SH-SY5Y (cell line): Measurements from ENCODE around the gene C14orf93.

Source experiments
- GATA2 ChIP-seq: IDR thresholded peaks from 2 replicates; pipeline ENCODE4 v1.6.1; 2011; ENCODE audit warnings: mild to moderate bottlenecking, low read depth, low read length
- GATA3 ChIP-seq: IDR thresholded peaks from 2 replicates; pipeline ENCODE4 v1.6.1; 2011; ENCODE audit warnings: low read depth, mild to moderate bottlenecking, low read length, moderate library complexity

Gene C14orf93

DNA sequence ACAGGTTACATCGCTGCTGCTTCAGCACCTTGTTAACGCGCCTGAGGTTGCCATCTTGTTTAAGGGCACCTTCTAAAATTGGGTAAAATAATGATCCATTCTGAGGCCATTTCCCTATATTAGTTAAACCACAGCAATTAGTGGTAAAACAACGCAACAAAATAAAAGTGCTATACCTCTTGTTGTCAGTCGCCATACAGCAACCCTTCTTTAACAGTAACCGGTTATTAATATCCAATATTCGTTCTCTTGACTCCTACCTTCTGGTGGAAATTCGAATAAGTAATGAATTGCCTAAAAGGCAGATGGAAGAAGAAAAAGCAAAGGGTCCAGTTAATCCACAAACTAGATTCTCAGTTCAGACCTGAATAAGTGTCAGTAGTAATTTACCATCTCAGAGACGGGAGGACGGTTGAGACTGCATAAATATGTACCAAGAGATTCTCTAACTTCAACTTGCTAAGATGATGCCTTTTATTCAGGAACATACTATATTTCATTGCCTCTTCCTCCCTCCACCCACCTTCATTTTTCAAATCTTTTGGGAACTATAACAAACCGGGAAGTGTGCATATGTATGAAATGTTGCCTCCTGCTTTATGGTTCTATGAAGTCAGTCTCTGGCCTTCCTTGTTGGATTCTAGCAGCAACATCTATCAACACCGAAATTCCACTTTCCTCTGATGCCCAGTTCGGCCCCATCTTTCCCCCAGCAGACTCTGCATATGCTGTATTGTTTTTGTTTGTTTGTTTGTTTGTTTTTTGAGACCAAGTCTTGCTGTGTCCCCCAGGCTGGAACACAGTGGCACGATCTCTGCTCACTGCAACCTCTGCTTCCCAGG, 25.6 kb upstream of the C14orf93 start:
- no peak for TF ChIP-seq GATA3
- no peak for TF ChIP-seq GATA2

DNA sequence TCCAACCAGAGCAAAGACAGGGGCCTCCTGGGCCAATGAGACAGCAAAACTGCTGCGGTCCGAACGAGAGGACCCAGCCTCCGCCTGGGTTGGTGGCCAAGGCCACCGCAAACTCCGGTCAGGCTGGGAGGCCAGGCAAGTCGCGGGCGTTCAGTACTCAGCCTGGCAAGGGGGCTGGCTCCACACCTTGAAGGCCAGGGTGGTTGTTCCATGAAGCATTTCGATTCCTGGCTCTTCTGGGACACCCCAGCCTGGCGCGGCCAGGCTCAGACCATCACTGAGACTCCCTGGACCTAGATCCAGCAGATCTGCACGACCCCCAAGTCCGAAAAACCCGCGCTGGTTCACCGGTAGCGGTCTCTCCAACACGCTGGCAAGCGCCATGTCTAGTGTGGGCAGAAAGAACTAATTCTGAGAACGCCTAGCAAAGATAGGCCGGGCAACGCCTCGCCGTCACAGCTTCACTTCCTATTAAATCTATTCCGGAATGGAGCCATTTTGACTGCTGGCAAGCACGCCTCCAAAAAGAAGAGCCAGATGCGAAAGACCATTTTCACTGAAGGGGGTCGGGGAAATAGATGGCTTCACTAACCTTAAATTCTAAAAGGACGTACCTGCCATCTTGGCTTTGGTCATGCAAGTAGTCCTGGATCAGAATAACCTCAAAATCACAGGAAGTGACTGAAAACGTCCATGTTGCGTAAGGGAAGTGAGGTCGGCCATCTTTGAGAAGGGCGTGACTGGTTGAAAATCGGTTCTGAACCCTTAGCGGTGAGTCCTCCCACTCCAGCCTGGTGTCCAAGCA, 24.8 kb upstream of the C14orf93 start, which contains the start of gene PSMB5:
TSS of gene PSMB5 (minus strand) at position 403 of the 805 bp plus-strand sequence. CDS start at position 384, 19 bp downstream.
- TF ChIP-seq GATA2 (no peak), GATA3 (no peak)

- TF ChIP-seq GATA2 (no peak), GATA3 (no peak)
Observed at GRCh38 chr14:23033801-23034497, 24.0 kb upstream of the C14orf93 start.

GRCh38 chr14:23033251-23033727, 23.3 kb upstream of the C14orf93 start:
- TF ChIP-seq GATA3 (no peak), GATA2 (no peak)

DNA sequence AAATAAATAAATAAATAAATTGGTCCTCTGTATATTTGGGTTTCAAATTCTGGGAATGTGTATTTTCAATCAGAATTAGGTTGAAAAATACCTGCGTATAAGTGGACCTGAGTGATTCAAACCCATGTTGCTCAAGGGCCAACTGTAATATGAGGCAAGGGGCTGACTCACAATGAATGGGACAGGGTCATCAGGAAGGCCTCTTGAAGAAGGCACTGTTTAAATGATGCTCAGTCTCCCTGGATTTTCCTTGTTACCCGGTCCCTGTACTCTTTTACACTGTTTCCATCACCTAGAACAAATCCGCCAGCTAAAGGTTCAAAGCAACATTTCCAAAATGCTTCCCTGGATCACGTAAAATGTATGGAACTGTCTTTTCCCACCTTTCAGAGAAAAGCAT, 21.0 kb upstream of the C14orf93 start:
- TF ChIP-seq GATA3 (no peak), GATA2 (no peak)

DNA sequence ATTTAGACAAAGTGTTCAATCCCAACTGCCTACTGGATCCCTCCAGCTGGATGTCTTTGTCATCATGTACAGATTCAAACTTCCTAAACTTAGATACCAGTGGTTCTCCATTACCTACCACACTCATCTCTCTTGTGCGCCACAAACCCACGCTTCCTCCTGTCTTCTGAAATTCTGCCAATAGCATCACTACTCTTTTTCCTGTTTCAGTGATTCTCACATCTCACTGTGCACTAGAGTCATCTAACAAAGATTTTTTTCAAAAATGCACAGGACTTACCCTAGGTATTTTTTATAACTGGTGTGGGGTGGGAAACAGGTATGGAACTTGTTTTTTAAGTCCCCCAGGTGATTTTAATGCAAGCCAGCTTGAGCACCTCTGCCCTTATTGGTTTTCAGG, 18.9 kb upstream of the C14orf93 start:
- TF ChIP-seq GATA3 (no peak), GATA2 (no peak)

DNA sequence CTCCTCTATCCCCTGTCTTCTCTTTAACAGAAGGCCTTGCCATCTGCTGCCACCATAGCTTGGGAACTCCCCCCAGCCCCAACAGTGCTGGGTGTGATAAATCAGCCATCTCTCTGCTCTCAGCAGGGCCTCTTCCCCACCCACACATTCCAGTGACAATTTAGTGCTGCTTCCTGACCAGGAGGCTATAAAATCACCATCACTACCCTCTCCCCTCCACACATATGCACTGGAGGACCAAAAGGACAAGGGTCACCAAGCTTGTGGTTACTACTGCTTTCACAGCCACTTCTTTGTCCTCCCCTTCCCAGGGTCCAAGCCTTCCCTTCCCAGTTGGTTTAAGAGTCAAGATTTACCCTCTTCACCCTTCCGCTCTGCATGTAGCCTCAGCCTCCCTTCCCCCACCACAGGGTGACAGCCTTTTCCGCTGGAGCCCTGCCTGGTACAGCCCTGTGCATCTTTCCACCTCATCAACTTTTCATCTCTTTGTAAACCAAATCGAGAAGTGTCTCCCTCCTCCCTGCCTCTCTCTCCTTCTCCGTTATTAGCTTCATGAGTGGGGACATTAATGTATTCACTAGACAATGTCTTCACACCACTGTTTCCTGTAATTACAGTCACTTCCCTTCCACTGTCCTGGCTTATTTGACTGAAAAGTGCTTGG, 15.3 kb upstream of the C14orf93 start:
- no peak for TF ChIP-seq GATA3
- no peak for TF ChIP-seq GATA2

GRCh38 chr14:23024612-23025075, 14.7 kb upstream of the C14orf93 start:
- TF ChIP-seq GATA2 (no peak), GATA3 (no peak)

DNA sequence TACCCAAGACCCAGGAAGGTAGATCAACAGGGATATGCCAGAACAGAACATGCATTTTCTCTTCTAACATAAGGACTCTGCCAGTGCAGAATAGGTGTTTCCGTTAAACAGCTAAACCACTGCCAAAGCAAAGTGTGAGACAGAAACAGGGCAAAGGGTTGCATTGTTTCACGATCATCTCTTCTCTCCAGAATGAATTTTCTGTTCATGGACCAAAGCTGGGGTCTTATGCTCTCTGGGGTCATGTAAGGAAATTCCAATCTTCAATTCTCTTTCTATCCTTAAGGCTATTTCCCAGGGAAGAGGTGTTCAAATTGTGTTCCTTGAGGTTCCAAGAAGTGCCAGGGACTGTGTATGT, 13.8 kb upstream of the C14orf93 start:
- TF ChIP-seq GATA2, result no peak
- no peak for TF ChIP-seq GATA3

DNA sequence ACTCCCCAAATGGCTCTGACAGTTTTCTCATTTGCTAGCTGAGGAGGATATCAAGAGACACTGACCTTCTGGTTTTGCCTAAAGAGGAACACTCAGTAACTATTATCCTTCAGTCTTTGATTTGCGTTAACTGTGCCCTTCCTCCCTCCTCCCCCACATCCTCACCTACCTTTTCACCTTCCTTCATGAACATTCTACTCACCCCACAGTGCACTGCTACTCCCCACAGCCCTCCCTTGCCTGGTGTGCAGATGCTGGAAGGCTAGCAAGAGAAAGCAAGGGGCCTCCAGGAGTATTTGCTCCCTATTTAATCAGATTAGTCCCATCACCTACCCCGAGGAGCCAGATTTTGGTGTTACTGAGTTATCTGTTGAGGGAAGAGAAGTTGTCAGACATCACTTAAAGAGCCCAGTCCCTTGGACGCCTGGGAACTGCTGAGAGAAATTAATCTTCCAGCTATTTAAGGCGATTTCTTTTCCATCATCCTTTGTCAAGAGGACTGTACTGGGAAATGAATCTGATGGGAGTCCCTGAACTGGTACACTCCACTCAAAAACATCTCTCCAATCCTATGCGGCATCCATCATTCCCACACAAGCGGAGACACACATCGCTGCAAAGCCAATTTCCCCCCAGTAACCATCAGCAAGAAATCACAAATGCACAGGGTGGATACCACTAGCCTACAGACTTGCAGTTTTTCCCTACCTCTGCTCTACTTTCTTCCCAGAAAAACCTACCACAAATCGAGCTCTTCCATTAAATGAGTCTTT, 13.3 kb upstream of the C14orf93 start:
- TF ChIP-seq GATA2 (no peak), GATA3 (no peak)

GRCh38 chr14:23021889-23022442, 12.0 kb upstream of the C14orf93 start:
- TF ChIP-seq GATA2 (no peak), GATA3 (no peak)

GRCh38 chr14:23021434-23021833, 11.5 kb upstream of the C14orf93 start:
- no peak for TF ChIP-seq GATA2
- no peak for TF ChIP-seq GATA3

DNA sequence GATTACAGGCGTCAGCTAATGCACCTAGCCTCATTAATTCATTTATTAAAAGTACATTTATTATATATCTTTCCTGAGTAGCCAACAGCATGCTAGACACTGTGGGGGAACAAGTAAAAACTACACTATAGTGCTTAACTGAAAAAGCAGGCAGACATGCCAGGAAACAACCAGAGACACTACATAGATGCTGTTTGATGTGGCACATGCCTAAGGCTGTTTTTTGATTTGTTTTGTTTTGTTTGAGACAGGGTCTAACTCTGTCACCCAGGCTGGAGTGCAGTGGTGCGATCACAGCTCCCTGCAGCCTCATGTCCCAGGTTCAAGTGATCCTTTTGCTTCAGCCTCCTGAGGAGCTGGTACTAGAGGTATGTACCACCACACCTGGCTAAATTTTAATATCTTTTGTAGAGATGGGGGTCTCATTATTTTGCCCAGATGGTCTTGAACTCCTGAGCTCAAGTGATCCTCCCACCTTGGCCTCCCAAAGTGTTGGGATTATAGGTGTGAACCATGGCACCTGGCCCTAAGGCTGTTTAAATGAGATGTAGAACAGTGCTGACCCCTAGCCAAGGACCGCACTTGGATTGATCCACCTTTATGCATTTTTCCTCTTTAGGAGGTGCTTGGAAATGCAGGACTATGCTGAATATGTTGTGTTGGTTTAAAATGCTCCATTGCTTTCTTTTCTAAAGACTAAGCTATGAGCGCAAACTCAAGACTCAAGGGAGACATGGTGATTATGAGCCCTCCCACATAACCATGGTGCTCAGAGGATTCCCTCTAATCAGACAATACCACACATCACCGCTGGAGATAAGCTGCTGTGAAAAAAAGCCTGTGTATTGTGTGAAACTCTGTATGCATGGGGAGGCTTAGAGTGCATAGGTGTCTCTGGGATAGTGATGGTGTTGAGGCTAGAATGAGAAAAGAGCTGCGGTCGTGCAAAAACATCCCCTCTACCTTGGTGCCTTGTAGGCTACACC, 10.5 kb upstream of the C14orf93 start:
- TF ChIP-seq GATA3 (no peak), GATA2 (no peak)
